Measurements from ENCODE around the gene GFRA1. TPM values are rescaled to one million over a fixed set of nuclear protein-coding genes. Genes with fewer than 3 reads are reported as not detected.

GFRA1 gene
- total and polyA plus RNA-seq, 2 of the 4 experiments (the other 2 are of a cell fraction) = 9.1 to 9.3 TPM

- H4K5ac ChIP-seq (ENCODE audit: low read depth, low read length) = no peak overlapping the region
- in situ Hi-C loops (cut with MboI; ENCODE audit: low sequenced_read_pairs) = no loop called here
- no peak overlapping the region for H3K4ac ChIP-seq (ENCODE audit: low read depth, low read length)
- no peak overlapping the region for H3K56ac ChIP-seq (ENCODE audit: extremely low read depth, insufficient read depth, low read length)
- H3K23ac ChIP-seq (ENCODE audit: low read depth, low read length) = no peak overlapping the region
- no peak overlapping the region for H2BK5ac ChIP-seq (ENCODE audit: low read depth, low read length, poor library complexity, severe bottlenecking)
- dilution Hi-C loops (cut with HindIII; ENCODE audit: low sequenced_read_pairs, unreplicated experiment) = no loop called here
- H4K20me1 ChIP-seq (ENCODE audit: insufficient read depth, low read length) = no peaks in the 10 kb centered on the region
- no peak overlapping the region for H2BK20ac ChIP-seq (ENCODE audit: low read depth, low read length)
- no peak overlapping the region for H2AK9ac ChIP-seq (replicated peaks; ENCODE audit: low read depth, low read length, poor library complexity)
- H3K9me3 ChIP-seq (ENCODE audit: control insufficient read depth, insufficient read depth, low read length) = peaks cover 2% of the 10 kb centered on the region; the same call in 1 of the 2 replicates
- no peaks in the 10 kb centered on the region for H3K27me3 ChIP-seq (ENCODE audit: control insufficient read depth, insufficient read depth, low read length)
- no peak for DNase-seq
- H3K4me3 ChIP-seq (ENCODE audit: insufficient read depth, low read depth, low read length) = no peak overlapping the region
- H3K14ac ChIP-seq (replicated peaks; ENCODE audit: low read depth, low read length) = no peak overlapping the region
- H2BK15ac ChIP-seq (ENCODE audit: low read depth, low read length) = no peak overlapping the region
- H3K79me1 ChIP-seq (ENCODE audit: low read depth in 1 of 2, low read length in 2 of 2) = no peaks in the 10 kb centered on the region
- no CpG with 5 or more reads among the region's 8 CpGs for WGBS, 2 experiments (ENCODE audit: extremely low coverage in 2 of 2, insufficient read length in 1 of 2)
- no peak overlapping the region for H2BK120ac ChIP-seq (ENCODE audit: low read depth, low read length)
- CTCF ChIA-PET = no interaction called here
- H4K91ac ChIP-seq (ENCODE audit: insufficient read depth, low read depth, low read length) = no peak overlapping the region
- no peak for TF ChIP-seq RCOR1 (IDR thresholded peaks at IDR 0.05; ENCODE audit: insufficient replicate concordance, low read length)
- no peak for ATAC-seq (ENCODE audit: low read depth)
- no peak overlapping the region for H4K8ac ChIP-seq (ENCODE audit: low read depth in 2 of 2, low read length in 2 of 2)
- intact Hi-C loops (cut with micrococcal nuclease) = no loop called here
- H3K27ac ChIP-seq (ENCODE audit: insufficient read depth, low read length) = no peak overlapping the region
- H3K4me1 ChIP-seq (ENCODE audit: control insufficient read depth, insufficient read depth, low read length) = no peaks in the 10 kb centered on the region
- POLR2A ChIA-PET (ENCODE audit: unreplicated experiment) = no interaction called here
- H2AFZ ChIP-seq (replicated peaks; ENCODE audit: low read length, poor library complexity) = no peak overlapping the region
- no peak overlapping the region for H2AK5ac ChIP-seq (ENCODE audit: low read depth, low read length)
- no peak overlapping the region for H3K9ac ChIP-seq (ENCODE audit: low read depth, low read length)
- H3K36me3 ChIP-seq (ENCODE audit: control insufficient read depth, insufficient read depth, low read length) = no peaks in the 10 kb centered on the region
- no TSS peak for BruUV-seq (replicated peaks)
- no peaks in the 10 kb centered on the region; the same call in 1 of the 2 replicates for H3K9me1 ChIP-seq (ENCODE audit: insufficient read depth, low read length)
- no peak overlapping the region for H3K4me2 ChIP-seq (ENCODE audit: low read depth, low read length)
- H3K18ac ChIP-seq (ENCODE audit: low read depth, low read length) = no peak overlapping the region
Measured at GRCh38 chr10:116083226-116083762, 189.7 kb downstream of the GFRA1 start.
